ENCODE results near the gene LENG9.

DNA sequence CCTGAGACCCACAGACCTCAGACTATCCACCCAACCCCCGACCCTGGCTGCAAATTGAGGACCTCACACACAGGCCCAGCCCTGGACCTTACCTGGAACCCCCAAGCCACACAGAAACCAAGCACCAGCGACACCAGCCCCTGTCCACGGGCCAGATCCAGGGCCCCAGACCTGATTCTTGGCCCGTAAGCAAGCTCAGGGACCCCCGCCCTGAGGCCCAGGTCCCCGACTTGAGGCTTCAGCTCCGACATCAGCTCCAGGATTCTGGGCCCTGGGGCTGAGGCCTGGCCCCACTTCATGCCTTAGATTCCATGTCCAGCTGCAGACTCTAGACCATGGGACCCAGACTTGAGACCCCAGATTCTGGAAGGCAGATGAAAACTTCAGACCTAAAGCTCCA is 42.1 kb downstream of the LENG9 start:
- TF ChIP-seq POLR2AphosphoS5 (IDR thresholded peaks at IDR 0.05) (no peak), POLR2A (IDR thresholded peaks at IDR 0.05) (no peak)

Measured in stomach (tissue), 4 donors.